Inferior parietal cortex (tissue), 1 donor: Measurements from ENCODE around the gene CIPC.

Source experiments
- DNase-seq: peaks from one replicate; pipeline ENCODE4 v3.0.0-alpha.2; 2016; ENCODE audit errors: extremely low spot score

Gene CIPC

DNA sequence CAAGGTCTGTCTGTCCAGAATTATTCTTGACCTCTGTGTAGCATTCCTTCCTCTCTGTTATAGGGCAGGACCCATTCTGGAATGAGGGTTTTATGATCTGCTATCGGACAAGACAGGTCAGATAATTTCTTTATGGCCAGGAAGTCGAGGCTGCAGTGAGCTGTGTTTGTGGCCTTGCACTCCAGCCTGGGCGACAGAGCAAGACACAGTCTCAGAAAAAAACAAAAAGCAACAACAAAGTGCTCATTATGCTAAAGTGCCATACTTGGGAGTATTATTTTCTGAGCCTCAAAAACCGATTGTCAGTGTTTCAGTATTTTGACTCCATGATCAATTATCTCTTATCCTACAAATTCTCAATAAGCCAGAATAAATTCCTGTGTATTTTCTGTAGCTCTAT is 4.1 kb downstream of the CIPC start:
- peak; percentile 67 for DNase-seq

DNA sequence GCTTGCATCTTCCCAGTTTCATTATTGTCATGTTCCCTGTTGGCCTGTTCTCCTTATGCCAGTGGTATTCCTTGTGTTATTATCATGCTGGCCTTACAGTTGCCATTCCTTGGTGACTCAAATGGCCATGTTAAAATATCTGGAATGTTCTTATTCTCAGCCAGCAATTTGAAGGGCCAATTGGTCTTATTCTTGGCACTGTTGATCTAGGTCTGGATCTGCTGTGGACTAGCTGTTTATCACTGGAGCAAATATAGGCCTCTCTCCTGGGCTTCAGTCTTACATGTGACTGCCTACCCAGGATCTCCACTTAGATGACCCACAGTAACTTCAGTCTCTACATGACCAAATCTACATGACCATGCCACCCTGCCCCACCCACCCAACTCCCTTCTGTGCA is 5.4 kb downstream of the CIPC start:
- DNase-seq, result no peak

DNA sequence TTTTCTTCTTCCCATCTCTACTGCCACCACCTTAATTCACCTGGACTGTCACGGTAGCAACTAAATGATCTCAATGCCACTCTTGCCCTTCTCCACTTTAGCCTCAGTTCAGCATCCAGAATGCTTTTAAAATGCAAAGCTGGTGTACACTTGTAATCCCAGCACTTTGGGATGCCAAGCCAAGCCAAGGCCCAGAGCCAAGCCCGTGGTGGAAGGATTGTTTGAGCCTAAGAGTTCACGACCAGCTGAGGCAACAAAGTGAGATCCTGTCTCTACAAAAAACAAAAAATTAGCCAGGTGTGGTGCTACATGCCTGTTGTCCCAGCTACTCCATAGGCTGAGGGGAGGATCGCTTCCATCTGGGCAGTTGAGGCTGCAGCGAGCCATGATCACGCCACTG is 5.9 kb downstream of the CIPC start:
- DNase-seq, result peak; percentile 23

DNA sequence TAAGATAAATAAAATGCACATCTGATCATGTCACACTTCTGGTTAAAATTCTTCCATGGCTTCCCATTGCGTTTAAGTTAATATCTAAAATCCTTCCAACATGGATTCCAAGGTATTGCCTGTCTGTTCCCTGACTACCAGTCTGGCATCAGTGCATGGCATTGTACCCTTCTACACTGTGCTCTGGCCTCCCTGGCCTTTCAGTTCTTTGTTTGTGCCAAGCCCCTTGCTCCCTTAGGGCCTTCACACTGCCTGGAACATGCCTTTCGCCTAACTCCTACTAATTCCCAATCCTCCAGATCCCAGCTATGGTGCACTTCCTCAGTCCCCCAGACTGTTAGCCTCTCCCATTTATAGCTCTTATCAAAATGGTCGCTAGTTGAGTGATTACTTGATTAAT is 6.3 kb downstream of the CIPC start:
- DNase-seq, result peak; percentile 24

DNA sequence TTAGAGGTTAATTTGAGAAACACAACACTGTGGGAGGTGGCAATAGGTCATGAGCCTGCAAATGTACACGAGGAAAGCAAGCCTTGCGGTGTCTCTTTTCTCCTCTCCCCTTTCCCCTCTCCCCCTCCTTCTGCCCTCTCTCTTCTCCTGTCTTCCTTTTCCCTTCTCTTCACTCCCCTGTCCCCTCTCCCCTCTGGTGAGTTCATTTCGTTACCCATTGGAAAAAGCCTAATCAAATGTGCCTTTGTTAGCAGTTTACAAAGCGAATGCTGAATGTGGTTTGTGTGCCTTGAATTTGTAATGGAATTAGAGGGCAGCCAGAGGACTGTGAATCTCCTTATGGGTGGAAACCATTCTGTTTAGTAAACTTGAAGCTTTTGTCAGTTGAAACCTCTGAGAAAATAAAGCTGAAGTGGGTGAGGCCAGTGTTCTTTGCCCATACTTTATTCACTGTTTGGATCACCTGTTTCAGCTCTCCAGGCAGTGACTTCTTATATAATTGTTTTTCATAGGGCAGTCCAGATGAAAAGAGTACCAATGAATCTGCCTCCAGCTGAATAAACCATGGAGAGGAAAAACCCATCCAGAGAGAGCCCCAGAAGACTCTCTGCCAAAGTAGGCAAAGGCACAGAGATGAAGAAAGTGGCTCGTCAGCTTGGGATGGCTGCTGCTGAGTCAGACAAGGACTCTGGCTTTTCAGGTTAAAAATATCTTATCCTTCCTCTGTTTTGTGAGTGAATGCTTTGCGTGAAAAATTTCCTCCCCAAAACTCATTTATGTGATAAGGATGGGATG is 7.3 kb downstream of the CIPC start:
- DNase-seq, result peak; percentile 87

DNA sequence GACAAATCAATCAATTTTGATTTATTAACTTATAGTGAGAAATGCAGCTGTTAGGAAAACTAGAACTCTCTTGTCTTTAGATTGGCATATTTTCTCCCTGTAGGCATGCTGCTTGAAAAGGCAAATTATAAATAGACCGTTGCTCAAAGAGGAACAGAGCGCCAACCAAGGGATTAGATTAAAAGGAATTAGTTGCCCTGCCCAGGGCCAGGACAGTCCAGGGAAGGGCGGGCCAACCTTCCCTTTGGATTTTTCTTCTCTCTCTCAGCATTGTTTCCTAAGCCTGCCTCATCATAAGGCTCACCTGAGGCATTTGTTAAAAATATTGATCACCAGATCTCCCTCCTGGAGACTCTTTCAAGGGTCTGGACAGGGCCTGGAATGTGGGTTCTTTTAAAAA is 8.6 kb downstream of the CIPC start:
- DNase-seq, result peak; percentile 17

DNA sequence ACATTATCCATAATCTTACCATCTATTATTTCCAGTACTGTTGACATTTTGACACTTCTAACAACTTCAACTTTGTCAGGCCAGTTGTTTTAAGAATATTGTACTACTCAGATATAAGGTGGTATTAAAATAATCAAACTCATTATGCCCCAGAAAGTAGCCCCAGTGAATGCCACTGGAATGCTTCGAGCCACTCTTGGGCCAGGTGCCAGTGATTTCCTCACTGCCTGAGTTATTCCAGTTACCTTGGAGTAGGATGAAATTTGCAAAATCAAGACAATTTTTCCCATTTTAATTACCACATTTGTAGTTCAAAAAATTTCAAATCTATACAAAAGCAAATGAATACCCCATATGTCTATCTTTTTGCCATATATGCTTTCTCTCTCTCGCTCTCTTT is 9.2 kb downstream of the CIPC start:
- DNase-seq, result no peak

DNA sequence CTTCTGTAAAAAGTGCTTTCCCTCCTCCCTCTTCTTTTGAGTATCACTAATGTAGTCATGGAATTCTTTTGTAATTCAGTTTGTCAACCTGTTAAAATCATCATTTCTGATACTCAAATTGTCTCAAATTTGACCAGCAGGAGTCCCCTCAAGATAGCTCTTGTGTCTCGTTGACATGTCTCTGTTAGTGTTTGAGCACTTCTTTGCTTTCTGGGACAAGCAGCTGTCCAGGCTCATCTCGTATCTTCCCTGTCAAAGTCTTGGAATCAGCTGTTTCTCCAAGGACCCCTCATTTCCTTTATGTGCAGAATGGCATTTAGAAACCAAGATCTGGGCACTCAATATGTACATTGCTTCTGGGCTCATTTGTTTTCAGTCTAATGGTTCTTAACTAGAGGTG is 10.7 kb downstream of the CIPC start:
- DNase-seq, result peak; percentile 21

DNA sequence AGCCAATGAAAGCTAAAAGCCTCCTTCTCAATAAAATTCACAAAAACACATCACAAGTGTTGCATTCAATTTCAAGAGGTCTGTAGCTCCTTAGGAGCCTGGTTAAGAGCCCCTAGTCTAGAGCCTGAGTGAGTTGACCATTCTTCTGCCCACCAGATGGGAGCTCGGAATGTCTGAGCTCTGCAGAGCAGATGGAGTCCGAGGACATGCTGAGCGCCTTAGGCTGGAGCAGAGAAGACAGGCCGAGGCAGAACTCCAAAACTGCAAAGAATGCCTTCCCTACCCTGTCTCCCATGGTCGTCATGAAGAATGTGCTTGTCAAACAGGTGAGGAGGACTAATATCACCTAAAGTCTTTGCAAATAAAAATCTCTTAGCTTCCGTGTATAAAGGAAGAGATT is 11.6 kb downstream of the CIPC start:
- DNase-seq, result peak; percentile 17

DNA sequence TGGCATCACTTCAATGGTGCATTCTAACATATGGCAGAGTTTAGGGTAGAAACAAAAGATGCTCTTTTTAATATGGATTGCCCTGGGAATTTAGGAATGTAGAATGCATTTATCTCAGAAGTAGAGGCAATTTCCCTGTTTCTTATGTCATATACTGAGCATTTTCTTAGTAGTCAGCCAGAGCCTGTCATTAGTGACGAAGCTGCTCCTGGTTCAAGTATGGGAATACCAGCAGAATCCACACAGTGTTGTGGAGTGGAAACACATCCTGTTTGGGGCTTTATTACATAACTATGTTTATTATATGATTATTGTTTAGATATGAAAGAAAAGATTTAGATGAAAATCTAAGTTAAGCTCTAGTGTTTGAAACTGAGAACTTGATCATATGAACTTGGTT is 12.2 kb downstream of the CIPC start:
- peak; percentile 7 for DNase-seq

DNA sequence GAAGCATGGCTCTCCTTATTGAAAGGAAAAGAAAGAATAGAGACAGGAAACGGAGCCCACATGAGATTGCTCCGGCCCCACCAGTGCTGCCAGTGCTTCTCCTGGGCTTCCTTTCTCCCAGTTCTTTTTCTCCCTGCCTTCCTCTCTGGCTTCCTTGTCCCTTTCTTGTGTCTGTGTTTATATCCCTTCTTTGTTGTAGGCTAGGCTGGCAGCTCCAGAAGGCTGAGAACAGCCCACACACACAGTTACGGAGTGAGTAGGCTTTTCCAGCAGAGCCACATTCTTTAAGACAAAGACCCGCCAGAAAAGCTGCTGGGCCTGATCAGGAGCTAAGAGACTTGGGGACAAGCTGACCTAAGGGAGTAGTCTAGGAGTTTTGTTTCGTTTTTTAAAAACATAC is 13.0 kb downstream of the CIPC start:
- DNase-seq, result peak; percentile 57

DNA sequence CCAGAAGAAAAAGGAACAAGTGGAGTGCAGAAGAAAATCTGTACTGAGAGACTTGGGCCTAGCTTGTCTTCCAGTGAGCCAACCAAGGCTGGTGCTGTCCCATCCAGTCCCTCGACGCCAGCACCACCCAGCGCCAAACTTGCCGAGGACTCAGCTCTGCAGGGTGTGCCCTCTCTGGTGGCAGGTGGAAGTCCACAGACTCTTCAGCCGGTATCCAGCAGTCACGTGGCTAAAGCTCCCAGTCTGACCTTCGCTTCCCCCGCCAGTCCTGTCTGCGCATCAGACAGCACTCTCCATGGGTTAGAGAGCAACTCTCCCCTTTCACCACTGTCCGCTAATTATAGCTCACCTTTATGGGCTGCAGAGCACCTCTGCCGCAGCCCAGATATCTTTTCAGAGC is 15.6 kb downstream of the CIPC start:
- DNase-seq, result no peak

DNA sequence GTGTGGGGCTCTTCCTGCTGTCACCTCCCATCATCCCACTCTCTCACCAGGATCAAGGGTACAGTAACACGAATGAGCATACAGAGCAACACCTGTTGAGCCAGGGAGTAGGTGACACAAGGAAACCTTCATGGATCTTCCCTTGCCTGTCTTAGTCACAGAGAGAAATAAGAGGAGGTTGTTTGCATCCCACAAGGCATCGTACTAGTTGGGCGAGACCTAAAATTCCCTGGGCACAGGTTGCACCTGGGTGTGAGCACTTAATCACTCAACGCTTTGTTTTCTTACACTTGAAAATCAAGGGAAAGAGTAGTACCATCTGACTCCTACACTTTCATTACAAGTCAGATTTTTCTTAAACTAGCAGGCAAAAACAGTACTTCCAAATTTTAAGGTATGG is 16.6 kb downstream of the CIPC start:
- no peak for DNase-seq

DNA sequence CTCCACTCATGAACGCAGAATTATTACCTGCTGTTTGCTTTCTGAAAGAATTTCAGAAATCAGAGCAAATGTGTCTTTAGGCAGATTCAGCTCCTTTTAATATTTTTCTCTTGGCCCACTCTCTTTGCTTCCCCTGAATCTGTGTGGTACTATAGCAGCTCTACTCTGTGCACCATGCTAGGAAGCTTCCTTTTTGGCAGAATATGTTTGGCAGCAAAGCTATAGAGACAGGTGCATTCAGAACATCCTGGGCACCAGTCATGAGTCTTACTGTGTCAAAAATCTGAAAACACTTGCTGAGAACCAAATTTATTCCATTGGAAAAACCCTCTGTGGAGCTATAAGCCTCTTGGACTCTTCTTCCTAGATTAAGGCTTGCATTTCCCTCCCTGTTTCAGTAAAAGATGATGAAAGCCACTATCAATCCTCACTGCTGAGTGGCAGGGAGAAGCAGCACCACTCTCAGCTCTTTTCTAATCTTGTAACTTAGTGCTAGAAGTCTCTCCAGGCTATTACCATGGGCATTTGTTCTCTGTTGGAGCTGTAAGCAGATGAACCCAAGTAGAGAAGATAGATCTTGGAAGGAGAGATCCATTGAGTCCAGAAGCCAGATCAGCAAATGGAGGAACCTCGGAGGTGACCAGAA is 18.2 kb downstream of the CIPC start:
- no peak for DNase-seq

DNA sequence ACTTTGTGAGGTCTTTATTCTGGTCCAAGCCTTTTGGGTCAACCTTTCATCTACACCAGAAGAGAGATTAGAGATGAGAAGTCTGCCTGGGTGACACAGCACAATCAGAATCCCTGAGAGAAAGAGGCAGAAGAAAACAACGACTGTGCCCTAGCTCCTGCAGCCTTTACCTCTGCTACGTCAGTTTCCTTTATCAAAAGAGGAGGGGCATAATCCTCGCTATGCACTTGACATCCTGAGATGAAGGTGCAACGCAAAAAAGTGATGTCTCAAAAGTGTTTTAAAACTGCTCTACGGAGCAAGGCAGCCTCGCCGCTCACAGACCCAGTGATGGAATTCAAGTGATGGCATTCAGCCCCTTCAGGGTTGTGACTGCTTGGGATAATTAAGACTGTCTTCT is 21.8 kb downstream of the CIPC start:
- DNase-seq, result no peak

DNA sequence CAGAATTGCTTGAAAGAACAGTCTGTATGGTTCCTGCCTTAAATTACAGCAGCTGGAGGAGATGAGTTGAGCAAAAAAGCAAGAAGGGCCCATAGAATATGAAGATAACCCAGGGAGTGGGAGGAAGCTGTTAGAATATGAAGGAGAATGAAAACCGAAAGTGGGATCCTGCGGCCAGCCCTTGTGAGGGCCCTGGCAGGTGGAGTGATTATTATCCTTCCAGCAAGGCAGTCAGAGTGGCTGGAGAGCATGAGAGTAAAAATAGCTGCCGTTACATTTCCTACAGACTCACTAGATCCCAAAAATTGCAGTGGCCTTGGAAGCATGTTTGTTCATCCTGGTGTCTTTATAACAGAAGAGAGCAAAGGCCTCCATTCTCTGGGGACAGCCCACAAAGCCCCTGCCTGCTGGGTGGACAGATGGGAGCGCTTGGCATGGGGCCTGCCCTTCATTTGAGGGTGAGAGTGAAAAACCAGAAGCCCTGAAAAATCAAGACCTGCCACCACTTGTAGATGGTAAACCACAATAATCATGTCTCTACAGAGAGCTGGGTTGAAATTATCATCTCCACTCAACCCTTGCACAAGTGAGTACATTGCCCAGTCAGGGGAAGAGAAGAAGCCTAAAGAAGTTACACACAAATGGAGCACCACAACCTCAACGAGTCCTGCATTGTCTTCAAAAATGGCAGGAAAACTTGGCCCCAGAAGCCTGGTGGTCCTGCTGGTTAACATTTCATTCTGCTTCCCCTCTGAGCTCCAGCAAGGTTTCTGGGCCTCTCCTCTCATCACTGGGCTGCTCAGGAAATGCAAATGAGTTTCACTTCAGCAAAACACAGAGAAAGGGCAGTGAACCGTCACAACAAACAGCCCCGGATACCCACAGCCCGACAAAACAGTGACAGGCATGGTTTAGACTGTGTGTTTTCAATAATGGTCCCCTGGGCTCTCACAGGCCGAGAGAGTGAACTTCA is 23.0 kb downstream of the CIPC start:
- DNase-seq, result no peak

DNA sequence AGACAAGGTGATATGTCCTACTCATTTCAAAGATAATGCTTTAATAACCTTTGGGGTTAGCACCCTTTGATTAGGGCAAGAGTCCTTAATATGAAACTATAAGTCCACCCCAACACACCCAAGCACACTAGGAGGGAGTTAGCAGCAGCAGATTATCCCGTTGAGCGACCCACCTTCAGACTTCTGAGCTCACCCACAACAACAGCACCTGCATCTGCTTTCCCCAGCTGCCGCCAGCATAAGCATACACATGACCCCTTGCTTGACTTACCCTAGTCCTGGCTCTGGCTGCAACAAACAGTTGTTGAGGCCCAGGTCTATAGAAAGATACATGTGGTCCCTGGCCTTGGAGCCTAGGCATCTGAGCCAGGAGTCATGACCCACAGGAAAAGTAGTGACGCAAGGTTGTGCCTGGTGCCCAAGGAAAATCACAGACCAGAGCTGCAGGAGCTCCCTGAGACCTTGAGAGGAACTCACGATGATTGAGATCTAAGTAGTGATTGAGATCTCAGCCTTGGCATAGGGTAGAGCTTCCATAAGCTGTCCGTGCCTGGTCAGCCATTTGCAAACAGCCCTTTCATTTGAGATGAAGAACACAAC is 24.6 kb downstream of the CIPC start:
- no peak for DNase-seq

DNA sequence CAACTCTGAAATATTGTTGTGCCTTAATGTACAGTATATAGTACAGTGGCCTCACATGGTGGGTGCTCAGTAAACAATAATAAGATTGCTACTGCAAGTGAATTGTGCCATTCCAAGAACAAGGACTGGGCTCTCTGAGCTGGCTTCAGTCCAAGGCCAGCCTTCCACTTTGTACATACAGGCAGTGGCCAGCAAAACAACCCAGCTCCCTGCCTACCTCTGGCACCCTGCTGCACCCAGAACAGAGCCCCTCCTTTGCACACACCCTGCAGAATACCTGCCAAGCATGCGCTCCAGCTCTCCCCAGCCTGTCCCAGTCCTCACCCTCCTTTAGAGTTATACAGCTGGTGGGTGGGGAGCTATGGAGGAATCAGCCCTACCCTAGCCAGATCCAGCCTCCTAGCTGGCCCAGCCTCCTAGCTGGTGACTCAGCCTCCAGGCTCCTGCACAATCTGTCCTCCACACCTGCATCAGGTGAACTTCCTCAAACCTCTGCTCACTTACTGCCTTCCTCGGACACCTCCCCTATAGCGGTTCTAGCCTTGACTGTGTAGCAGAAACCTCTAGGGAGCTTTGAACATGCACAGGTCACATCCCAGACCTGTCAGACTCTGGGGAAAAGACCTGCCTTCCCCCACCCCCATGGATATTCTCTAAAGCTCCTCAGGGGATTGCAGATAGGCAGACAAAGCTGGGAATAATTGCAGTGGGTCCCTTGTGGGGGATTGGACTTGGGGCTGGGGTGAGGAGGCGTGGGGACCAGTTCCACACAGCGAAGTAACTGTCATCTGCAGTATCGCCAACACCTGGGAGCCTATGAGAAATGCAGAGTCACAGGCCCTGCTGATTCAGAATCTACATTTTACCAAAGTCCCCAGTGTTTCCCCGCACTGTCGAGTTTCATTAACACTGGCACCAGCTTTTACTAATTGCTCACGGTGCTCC is 25.6 kb downstream of the CIPC start:
- no peak for DNase-seq

DNA sequence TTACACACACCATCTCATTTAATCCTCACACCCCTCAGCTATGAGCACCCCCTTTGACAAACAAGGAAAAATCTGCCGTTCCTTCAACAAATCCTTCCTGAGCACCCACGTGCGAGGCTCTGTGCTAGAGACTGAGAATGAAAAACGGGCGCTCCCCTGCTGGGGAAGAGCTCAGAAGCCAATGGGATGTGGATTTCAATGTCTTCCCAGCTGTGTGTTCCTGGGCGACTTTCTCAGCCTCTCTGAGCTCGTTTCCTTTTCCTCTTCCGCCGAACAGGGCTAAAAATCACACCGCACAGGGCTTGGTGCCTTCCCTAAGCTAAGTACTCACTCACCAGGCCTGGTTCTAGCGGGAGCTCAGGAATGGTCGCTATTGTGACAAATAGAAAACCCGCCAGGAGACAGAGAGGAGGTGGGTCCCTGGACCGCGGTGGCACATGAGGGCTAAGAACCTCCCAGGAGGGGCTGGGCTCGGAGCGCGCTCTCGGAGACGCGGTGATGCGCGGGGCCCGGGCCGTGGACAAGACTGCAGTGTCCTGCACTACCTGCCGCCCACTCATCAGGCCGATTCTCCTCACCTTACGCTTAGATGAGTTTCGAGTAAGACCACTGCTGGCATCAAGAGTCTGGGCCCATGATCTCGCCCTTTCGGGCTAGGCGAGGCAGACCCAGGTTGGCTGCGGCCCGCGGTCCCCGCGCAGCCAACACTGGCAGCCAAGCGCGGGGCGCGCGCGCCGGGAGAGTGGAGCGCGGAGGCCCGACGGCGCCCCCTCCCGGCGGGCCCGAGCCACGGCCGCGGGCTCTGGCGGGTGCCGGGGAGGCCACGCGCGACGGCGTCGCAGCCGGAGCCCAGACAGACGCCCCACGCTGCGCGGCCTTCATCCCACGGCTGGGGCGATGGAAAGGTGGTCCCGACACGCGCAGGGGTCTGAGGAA is 26.6 kb downstream of the CIPC start:
- DNase-seq, result peak; percentile 69
